HepG2 (cell line): ENCODE data around the gene USP7. TPM values are rescaled to one million over a fixed set of nuclear protein-coding genes. Genes with fewer than 3 reads are reported as not detected.

Source experiments
- ARNTL ChIP-seq: sonication (generic); formaldehyde crosslinking; IDR thresholded peaks from 2 replicates; pipeline ENCODE4 v1.4.0; 2020; ENCODE audit warnings: mild to moderate bottlenecking, missing genetic modification reagents
- ATF7 ChIP-seq, 2 experiments: fragments of 450-650 bp in 1 of 2; sonication (generic) in 1 of 2; formaldehyde crosslinking in 1 of 2; IDR thresholded peaks; 2 replicates each; pipeline versions ENCODE4 v1.4.0 to v1.6.1; 2016 to 2020; ENCODE audit warnings: antibody characterized with exemption in 1 of 2, mild to moderate bottlenecking in 1 of 2, missing genetic modification reagents in 1 of 2
- MED1 ChIP-seq: sonication (generic); formaldehyde crosslinking; IDR thresholded peaks from 2 replicates; pipeline ENCODE4 v1.4.0; 2020; ENCODE audit warnings: missing genetic modification reagents
- NPAS2 ChIP-seq: sonication (generic); formaldehyde crosslinking; IDR thresholded peaks from 2 replicates; pipeline ENCODE4 v1.8.0; 2022; ENCODE audit warnings: mild to moderate bottlenecking, missing genetic modification reagents, borderline replicate concordance
- NR3C1 ChIP-seq: sonication (generic); formaldehyde crosslinking; IDR thresholded peaks from 2 replicates; pipeline ENCODE4 v1.4.0; 2020; ENCODE audit warnings: missing genetic modification reagents
- RORA ChIP-seq: sonication (generic); formaldehyde crosslinking; IDR thresholded peaks from 2 replicates; pipeline ENCODE4 v1.5.0; 2020; ENCODE audit warnings: mild to moderate bottlenecking, missing genetic modification reagents, moderate library complexity
- SNAI1 ChIP-seq: sonication (generic); formaldehyde crosslinking; IDR thresholded peaks from 2 replicates; pipeline ENCODE4 v1.5.0; 2020; ENCODE audit warnings: mild to moderate bottlenecking, missing genetic modification reagents, borderline replicate concordance
- ZNF180 ChIP-seq: sonication (generic); formaldehyde crosslinking; IDR thresholded peaks from 2 replicates; pipeline ENCODE4 v1.4.0; 2020; ENCODE audit warnings: low read depth, missing genetic modification reagents, borderline replicate concordance
- ZNF24 ChIP-seq: fragments of 450-650 bp; IDR thresholded peaks from 2 replicates; pipeline ENCODE4 v1.6.1; 2017; ENCODE audit warnings: antibody characterized with exemption, mild to moderate bottlenecking
- ZNF333 ChIP-seq: sonication (generic); formaldehyde crosslinking; IDR thresholded peaks from 2 replicates; pipeline ENCODE4 v1.4.0; 2020; ENCODE audit warnings: mild to moderate bottlenecking, missing genetic modification reagents, borderline replicate concordance
- ZNF431 ChIP-seq: sonication (generic); formaldehyde crosslinking; IDR thresholded peaks from 2 replicates; pipeline ENCODE4 v1.9.0; 2022; ENCODE audit warnings: missing genetic modification reagents, low read depth, mild to moderate bottlenecking, borderline replicate concordance
- ZNF558 ChIP-seq: sonication (generic); formaldehyde crosslinking; IDR thresholded peaks from 2 replicates; pipeline ENCODE4 v1.9.0; 2022; ENCODE audit warnings: mild to moderate bottlenecking, missing genetic modification reagents, borderline replicate concordance
- ZNF652 ChIP-seq: IDR thresholded peaks from 2 replicates; pipeline ENCODE4 v1.6.1; 2016; ENCODE audit warnings: low read depth, borderline replicate concordance
- ZNF724P ChIP-seq: sonication (generic); formaldehyde crosslinking; IDR thresholded peaks from 2 replicates; pipeline ENCODE4 v1.8.0; 2022; ENCODE audit warnings: missing genetic modification reagents, borderline replicate concordance
- ZNF746 ChIP-seq: sonication (generic); formaldehyde crosslinking; IDR thresholded peaks from 2 replicates; pipeline ENCODE4 v1.8.0; 2022; ENCODE audit warnings: mild to moderate bottlenecking, missing genetic modification reagents
- ZNF747 ChIP-seq: sonication (generic); formaldehyde crosslinking; IDR thresholded peaks from 2 replicates; pipeline ENCODE4 v1.8.1; 2023; ENCODE audit warnings: missing genetic modification reagents, mild to moderate bottlenecking, borderline replicate concordance
- ZNF75D ChIP-seq: sonication (generic); formaldehyde crosslinking; IDR thresholded peaks from 2 replicates; pipeline ENCODE4 v1.8.1; 2023; ENCODE audit warnings: missing genetic modification reagents, mild to moderate bottlenecking, borderline replicate concordance
- polyA plus RNA-seq, 8 experiments: library from polyadenylated mRNA; depleted of rRNA in 3 of 8; stranded (reverse) in 7 of 8; unstranded in 1 of 8; fragments of >200 nt; fragmentation: Illumina TruSeq in 4 of 8; extraction: Trizol in 4 of 8; gene quantifications; 2 replicates each; pipeline versions ENCODE4 v1.2.1 to v1.2.3, GENCODE V29; 2011 to 2016; ENCODE audit warnings: low read depth in 4 of 8, missing spikeins in 1 of 8, mixed read lengths in 1 of 8; ENCODE audit not compliant: insufficient read depth in 1 of 8
- total RNA-seq, 5 experiments: library from RNA; depleted of rRNA; stranded (reverse); fragments of >200 nt; fragmentation: Illumina TruSeq; extraction: Trizol; gene quantifications; 2 replicates each; pipeline ENCODE4 v1.2.3, GENCODE V29; 2016; ENCODE audit warnings: low read depth in 1 of 5
- TF ChIP-seq, protein P1 (sequence below): sonication (generic); formaldehyde crosslinking; IDR thresholded peaks from 2 replicates; pipeline ENCODE4 v1.4.0; 2020; ENCODE audit warnings: missing genetic modification reagents, borderline replicate concordance
- TF ChIP-seq, protein P2 (sequence below): sonication (generic); formaldehyde crosslinking; IDR thresholded peaks from 2 replicates; pipeline ENCODE4 v1.4.0; 2020; ENCODE audit warnings: missing genetic modification reagents, borderline replicate concordance
- TF ChIP-seq, protein P3 (sequence below): sonication (generic); formaldehyde crosslinking; IDR thresholded peaks from 2 replicates; pipeline ENCODE4 v1.5.0; 2020; ENCODE audit warnings: missing genetic modification reagents, mild to moderate bottlenecking, borderline replicate concordance
- TF ChIP-seq, protein P4 (sequence below): sonication (generic); formaldehyde crosslinking; IDR thresholded peaks from 2 replicates; pipeline ENCODE4 v1.8.1; 2022; ENCODE audit warnings: mild to moderate bottlenecking, missing genetic modification reagents

Gene USP7
- total and polyA plus RNA-seq, 2 of the 13 experiments (the other 11 are each of a cell fraction or from before 2014, with no cell fraction given), result 52.5 to 173 TPM

DNA sequence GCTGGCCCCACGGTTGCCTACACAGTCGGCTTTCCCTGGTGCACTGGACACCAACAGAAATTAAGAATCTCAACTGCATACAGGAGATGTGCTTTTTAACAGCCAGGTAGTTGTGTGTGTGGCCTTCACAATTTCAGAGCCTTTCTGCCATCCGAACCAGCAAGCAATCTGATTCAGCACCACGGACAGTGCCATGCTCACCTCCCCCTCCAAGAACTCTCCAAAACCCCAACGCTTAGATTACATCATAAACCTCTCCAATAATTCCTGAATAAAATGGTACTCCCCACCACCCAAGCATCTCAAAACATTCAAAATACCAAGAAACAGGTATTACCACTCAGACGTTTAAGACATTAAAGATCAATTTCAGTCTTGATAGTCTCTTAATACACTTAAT, 31.8 kb downstream of the USP7 start (continued):
- TF ChIP-seq, protein P1, sequence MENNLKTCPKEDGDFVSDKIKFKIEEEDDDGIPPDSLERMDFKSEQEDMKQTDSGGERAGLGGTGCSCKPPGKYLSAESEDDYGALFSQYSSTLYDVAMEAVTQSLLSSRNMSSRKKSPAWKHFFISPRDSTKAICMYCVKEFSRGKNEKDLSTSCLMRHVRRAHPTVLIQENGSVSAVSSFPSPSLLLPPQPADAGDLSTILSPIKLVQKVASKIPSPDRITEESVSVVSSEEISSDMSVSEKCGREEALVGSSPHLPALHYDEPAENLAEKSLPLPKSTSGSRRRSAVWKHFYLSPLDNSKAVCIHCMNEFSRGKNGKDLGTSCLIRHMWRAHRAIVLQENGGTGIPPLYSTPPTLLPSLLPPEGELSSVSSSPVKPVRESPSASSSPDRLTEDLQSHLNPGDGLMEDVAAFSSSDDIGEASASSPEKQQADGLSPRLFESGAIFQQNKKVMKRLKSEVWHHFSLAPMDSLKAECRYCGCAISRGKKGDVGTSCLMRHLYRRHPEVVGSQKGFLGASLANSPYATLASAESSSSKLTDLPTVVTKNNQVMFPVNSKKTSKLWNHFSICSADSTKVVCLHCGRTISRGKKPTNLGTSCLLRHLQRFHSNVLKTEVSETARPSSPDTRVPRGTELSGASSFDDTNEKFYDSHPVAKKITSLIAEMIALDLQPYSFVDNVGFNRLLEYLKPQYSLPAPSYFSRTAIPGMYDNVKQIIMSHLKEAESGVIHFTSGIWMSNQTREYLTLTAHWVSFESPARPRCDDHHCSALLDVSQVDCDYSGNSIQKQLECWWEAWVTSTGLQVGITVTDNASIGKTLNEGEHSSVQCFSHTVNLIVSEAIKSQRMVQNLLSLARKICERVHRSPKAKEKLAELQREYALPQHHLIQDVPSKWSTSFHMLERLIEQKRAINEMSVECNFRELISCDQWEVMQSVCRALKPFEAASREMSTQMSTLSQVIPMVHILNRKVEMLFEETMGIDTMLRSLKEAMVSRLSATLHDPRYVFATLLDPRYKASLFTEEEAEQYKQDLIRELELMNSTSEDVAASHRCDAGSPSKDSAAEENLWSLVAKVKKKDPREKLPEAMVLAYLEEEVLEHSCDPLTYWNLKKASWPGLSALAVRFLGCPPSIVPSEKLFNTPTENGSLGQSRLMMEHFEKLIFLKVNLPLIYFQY, result peak; percentile 71
- TF ChIP-seq ZNF431 (CRISPR knock-in tag) (no peak; the same call in 1 of the 2 replicates), ZNF75D (CRISPR knock-in tag) (no peak), ZNF558 (peak; percentile 34; the same call in 1 of the 2 replicates), ZNF24 (no peak), ZNF180 (CRISPR knock-in tag) (no peak), ZNF724P (CRISPR knock-in tag) (no peak), MED1 (CRISPR knock-in tag) (peak; percentile 47; the same call in 1 of the 2 replicates), NR3C1 (CRISPR knock-in tag) (no peak), NPAS2 (CRISPR knock-in tag) (no peak), SNAI1 (CRISPR knock-in tag) (no peak; the same call in 1 of the 2 replicates), ZNF652 (CRISPR knock-in tag) (no peak), ZNF333 (CRISPR knock-in tag) (no peak), ATF7 (IDR thresholded peaks at IDR 0.05) (peak; percentile 44; the same call in 1 of the 2 replicates), ATF7 (CRISPR knock-in tag; IDR thresholded peaks at IDR 0.05) (no peak), ZNF747 (no peak), ZNF746 (CRISPR knock-in tag) (no peak), RORA (CRISPR knock-in tag) (no peak), ARNTL (no peak)
- TF ChIP-seq, protein P2, sequence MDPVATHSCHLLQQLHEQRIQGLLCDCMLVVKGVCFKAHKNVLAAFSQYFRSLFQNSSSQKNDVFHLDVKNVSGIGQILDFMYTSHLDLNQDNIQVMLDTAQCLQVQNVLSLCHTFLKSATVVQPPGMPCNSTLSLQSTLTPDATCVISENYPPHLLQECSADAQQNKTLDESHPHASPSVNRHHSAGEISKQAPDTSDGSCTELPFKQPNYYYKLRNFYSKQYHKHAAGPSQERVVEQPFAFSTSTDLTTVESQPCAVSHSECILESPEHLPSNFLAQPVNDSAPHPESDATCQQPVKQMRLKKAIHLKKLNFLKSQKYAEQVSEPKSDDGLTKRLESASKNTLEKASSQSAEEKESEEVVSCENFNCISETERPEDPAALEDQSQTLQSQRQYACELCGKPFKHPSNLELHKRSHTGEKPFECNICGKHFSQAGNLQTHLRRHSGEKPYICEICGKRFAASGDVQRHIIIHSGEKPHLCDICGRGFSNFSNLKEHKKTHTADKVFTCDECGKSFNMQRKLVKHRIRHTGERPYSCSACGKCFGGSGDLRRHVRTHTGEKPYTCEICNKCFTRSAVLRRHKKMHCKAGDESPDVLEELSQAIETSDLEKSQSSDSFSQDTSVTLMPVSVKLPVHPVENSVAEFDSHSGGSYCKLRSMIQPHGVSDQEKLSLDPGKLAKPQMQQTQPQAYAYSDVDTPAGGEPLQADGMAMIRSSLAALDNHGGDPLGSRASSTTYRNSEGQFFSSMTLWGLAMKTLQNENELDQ, result peak; percentile 75; the same call in 1 of the 2 replicates
- TF ChIP-seq, protein P3, sequence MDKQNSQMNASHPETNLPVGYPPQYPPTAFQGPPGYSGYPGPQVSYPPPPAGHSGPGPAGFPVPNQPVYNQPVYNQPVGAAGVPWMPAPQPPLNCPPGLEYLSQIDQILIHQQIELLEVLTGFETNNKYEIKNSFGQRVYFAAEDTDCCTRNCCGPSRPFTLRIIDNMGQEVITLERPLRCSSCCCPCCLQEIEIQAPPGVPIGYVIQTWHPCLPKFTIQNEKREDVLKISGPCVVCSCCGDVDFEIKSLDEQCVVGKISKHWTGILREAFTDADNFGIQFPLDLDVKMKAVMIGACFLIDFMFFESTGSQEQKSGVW (CRISPR knock-in tag), result no peak
- TF ChIP-seq, protein P4, sequence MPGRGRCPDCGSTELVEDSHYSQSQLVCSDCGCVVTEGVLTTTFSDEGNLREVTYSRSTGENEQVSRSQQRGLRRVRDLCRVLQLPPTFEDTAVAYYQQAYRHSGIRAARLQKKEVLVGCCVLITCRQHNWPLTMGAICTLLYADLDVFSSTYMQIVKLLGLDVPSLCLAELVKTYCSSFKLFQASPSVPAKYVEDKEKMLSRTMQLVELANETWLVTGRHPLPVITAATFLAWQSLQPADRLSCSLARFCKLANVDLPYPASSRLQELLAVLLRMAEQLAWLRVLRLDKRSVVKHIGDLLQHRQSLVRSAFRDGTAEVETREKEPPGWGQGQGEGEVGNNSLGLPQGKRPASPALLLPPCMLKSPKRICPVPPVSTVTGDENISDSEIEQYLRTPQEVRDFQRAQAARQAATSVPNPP (CRISPR knock-in tag), result no peak
